Heart right ventricle (tissue), 16 donors: Measurements from ENCODE around the gene HSDL2. TPM values are rescaled to one million over a fixed set of nuclear protein-coding genes. Genes with fewer than 3 reads are reported as not detected.
A peak's percentile ranks its signal among the peaks of the same experiment; 100 is the strongest.
"Not testable (repeated sequence)": the region's sequence is repeated elsewhere in the genome, so short reads cannot be mapped to it uniquely, and the experiment has no call there.

Experiments
- ATAC-seq, 8 donors: fragments of 200-7000 bp; cut with Tn5 transposase; one replicate each; pipeline ENCODE4 v1.9.1; 2020; ENCODE audit warnings: mild to moderate bottlenecking in 8 of 8, moderate library complexity in 8 of 8, moderate number of reproducible peaks in 1 of 8
- DNase-seq, 2 donors: peaks; one replicate each; pipeline ENCODE4 v3.0.0-alpha.2; 2020
- H3K27ac ChIP-seq, 10 donors: fragments of 200-600 bp; sonication (generic) in 2 of 10; one replicate each; pipeline versions ENCODE4 v1.5.0 to v1.8.0; 2020 to 2022; ENCODE audit warnings: mild to moderate bottlenecking in 3 of 10
- H3K27me3 ChIP-seq, 7 donors: fragments of 200-600 bp; one replicate each; pipeline ENCODE4 v1.8.0; 2021 to 2022; ENCODE audit warnings: mild to moderate bottlenecking in 2 of 7
- H3K36me3 ChIP-seq, 9 donors: fragments of 200-600 bp; sonication (generic) in 1 of 9; one replicate each; pipeline versions ENCODE4 v1.5.0 to v1.8.0; 2020 to 2022; ENCODE audit warnings: mild to moderate bottlenecking in 2 of 9
- H3K4me1 ChIP-seq, 9 donors: fragments of 200-600 bp; sonication (generic) in 1 of 9; one replicate each; pipeline versions ENCODE4 v1.5.0 to v1.8.0; 2020 to 2022; ENCODE audit warnings: mild to moderate bottlenecking in 4 of 9
- H3K4me3 ChIP-seq, 10 donors: fragments of 200-600 bp; sonication (generic) in 2 of 10; one replicate each; pipeline versions ENCODE4 v1.5.0 to v1.8.0; 2020 to 2022; ENCODE audit warnings: mild to moderate bottlenecking in 7 of 10, moderate library complexity in 2 of 10
- H3K9me3 ChIP-seq, 11 donors: fragments of 200-600 bp in 10 of 11; sonication (generic) in 2 of 11; one replicate each; pipeline versions ENCODE4 v1.5.0 to v1.8.0; 2013 to 2022; ENCODE audit warnings: mild to moderate bottlenecking in 2 of 11, control low read depth in 1 of 11, moderate library complexity in 1 of 11
- WGBS, 2 donors: extraction: QIAGEN DNeasy Blood & Tissue Kit; methylation state at CpG; one replicate each; pipeline ENCODE4 v1.1.7; 2013; ENCODE audit warnings: inconsistent platforms in 1 of 2; 5-methylcytosine and 5-hydroxymethylcytosine counted together
- intact Hi-C, 10 donors: fragments of 100-400 bp; cut with DNase I; formaldehyde crosslinking; loops; one replicate each; pipeline versions ENCODE4 v1.11.1 to v1.14.2; 2022
- polyA plus RNA-seq, 2 donors: library from polyadenylated mRNA; stranded (reverse); fragments of 200-250 nt; gene quantifications; one replicate each; pipeline ENCODE4 v1.2.3, GENCODE V29; 2013
- total RNA-seq, 10 donors: library from RNA; stranded (reverse); fragmentation: NEBNext Ultra II Directional in 3 of 10; extraction: Animal tissue kit (Norgen Biotek cat#: 25700) in 3 of 10; gene quantifications; one replicate each; pipeline versions ENCODE4 v1.2.1 to v1.2.4, GENCODE V29; 2021 to 2023
- TF ChIP-seq, protein P1 (sequence below), 9 donors: fragments of 200-600 bp; sonication (generic) in 2 of 9; IDR thresholded peaks; one replicate each; pipeline versions ENCODE4 v1.5.0 to v1.8.0; 2021 to 2022; ENCODE audit warnings: antibody characterized with exemption in 9 of 9, mild to moderate bottlenecking in 5 of 9, moderate library complexity in 1 of 9
- donor health status: Arrhythmogenic right ventricular cardiomyopathy.
- donor health status: ischemic (EF 13 %, LVEDD 7.1; RV severe dilation, severe dysfunction).
- donor health status: healthy with polysubstance abuse.
- donor health status: DM: no; HTN: yes; CAD: no.
- donor health status: DM: no; HTN: no; CAD: no.
- donor health status: ischemic (EF 25% LVEDD 6.9; RV normal size, moderate dysfunction).
- donor health status: ischemic (EF 25% LVEDD 5.7; RV mildly dilated, moderate dysfunction).
- donor health status: healthy.
- donor health status: DM: yes; HTN: yes; CAD: no.
- donor health status: Ischemic cardiomyopathy.
- donor health status: ischemic (EF 35%, LVEDD 5.7; RV mildly dilated, moderate dysfunction).
- donor health status: nonischemic (EF 11% LVEDD 7.7; RV severe dilation, severe dysfunction).
- donor health status: DM: yes; HTN: yes; CAD: no.
- donor health status: PGD.
- donor health status: ischemic (EF 29% LVEDD 5.4; RV normal size, mild dysfunction).
- donor health status: nonischemic (EF 23%, LVEDD 6.1; RV moderate dilation, normal function).

The HSDL2 gene
- total and polyA plus RNA-seq, 12 donors: 36.6 to 238 (median 190) TPM

DNA sequence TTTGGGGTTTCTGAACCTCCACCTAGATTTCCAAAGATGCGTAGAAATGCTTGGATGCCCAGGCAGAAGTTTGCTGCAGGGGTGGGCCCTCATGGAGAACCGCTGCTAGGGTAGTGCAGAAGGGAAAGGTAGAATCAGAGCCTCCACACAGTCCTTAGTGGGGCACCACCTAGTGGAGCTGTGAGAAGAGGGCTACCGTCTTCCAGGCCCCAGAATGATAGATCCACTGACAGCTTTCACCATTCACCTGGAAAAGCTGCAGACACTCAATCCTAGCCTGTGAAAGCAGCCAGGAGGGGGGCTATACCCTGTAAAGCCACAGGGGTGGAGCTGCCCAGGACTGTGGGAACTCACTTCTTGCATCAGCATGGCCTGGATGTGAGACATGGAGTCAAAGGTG lies 13.3 kb upstream of the HSDL2 start:
- no peaks in the 10 kb centered on the region for H3K27me3 ChIP-seq
- H3K4me3 ChIP-seq: no peak overlapping the region
- H3K36me3 ChIP-seq: no peaks in the 10 kb centered on the region
- TF ChIP-seq, protein P1, sequence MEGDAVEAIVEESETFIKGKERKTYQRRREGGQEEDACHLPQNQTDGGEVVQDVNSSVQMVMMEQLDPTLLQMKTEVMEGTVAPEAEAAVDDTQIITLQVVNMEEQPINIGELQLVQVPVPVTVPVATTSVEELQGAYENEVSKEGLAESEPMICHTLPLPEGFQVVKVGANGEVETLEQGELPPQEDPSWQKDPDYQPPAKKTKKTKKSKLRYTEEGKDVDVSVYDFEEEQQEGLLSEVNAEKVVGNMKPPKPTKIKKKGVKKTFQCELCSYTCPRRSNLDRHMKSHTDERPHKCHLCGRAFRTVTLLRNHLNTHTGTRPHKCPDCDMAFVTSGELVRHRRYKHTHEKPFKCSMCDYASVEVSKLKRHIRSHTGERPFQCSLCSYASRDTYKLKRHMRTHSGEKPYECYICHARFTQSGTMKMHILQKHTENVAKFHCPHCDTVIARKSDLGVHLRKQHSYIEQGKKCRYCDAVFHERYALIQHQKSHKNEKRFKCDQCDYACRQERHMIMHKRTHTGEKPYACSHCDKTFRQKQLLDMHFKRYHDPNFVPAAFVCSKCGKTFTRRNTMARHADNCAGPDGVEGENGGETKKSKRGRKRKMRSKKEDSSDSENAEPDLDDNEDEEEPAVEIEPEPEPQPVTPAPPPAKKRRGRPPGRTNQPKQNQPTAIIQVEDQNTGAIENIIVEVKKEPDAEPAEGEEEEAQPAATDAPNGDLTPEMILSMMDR (IDR thresholded peaks at IDR 0.05): peak in 3 of 9 donors; percentile 6 to 18 (median 11)
- ATAC-seq: peak in 1 of 8 donors; percentile 61
- H3K27ac ChIP-seq: no peak overlapping the region
- peaks cover 0 to 21% (median 4%) of the 10 kb centered on the region in 11 donors for H3K9me3 ChIP-seq
- WGBS, 2 donors: 79 to 81% methylated on average over 3 of the region's 3 CpGs
- DNase-seq: no peak
- H3K4me1 ChIP-seq: peaks cover 0 to 3% (median 0%) of the 10 kb centered on the region in 9 donors
- intact Hi-C loops: loop anchor here in 6 of 10 donors (10.0 kb wide), 2 partner anchors 602 to 612 kb away; no protein-coding TSS in a partner anchor

DNA sequence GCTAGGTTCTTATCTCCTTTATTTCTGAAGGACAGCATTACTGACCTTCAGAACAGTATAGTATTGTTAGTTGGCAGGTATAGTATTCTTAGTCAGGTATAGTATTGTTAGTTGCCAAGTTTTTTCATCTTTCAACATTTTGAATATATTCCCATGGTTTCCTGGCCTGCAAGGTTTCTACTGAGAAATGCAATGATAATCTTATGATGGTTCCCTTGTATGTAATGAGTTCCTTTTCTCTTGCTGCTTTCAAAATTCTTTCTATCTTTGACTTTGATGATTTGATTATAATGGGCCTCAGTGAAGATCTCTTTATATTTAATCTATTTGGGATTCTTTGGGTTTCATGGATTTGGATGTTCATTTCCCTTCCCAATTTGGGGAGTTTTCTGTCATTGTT lies 12.4 kb upstream of the HSDL2 start:
- no peak for ATAC-seq
- TF ChIP-seq, protein P1 (IDR thresholded peaks at IDR 0.05): no peak
- Histone ChIP-seq H3K27me3 (no peaks in the 10 kb centered on the region), H3K4me1 (no peaks in the 10 kb centered on the region), H3K9me3 (peaks cover 0 to 21% (median 4%) of the 10 kb centered on the region in 11 donors), H3K27ac (no peak overlapping the region), H3K36me3 (no peaks in the 10 kb centered on the region), H3K4me3 (no peak overlapping the region)
- intact Hi-C loops: loop anchor here in 6 of 10 donors (10.0 kb wide), 2 partner anchors 603 to 613 kb away; no protein-coding TSS in a partner anchor
- no peak for DNase-seq

GRCh38 chr9:112369817-112370216 lies 10.1 kb upstream of the HSDL2 start:
- Histone ChIP-seq H3K27me3 (no peaks in the 10 kb centered on the region), H3K4me3 (no peak overlapping the region), H3K4me1 (no peaks in the 10 kb centered on the region), H3K9me3 (peaks cover 0 to 21% (median 4%) of the 10 kb centered on the region in 11 donors), H3K27ac (no peak overlapping the region), H3K36me3 (no peaks in the 10 kb centered on the region)
- DNase-seq (no peak), ATAC-seq (no peak)
- intact Hi-C loops: loop anchor here in 6 of 10 donors (10.0 kb wide), 3 partner anchors 475 to 615 kb away; partner anchors contain the start of gene UGCG (in 1 of the 6)
- WGBS, 2 donors: 90 to 94% methylated on average over 1 of the region's 1 CpG
- TF ChIP-seq, protein P1 (IDR thresholded peaks at IDR 0.05): no peak

- Histone ChIP-seq H3K9me3 (peaks cover 0 to 21% (median 4%) of the 10 kb centered on the region in 11 donors), H3K27me3 (no peaks in the 10 kb centered on the region), H3K27ac (no peak overlapping the region), H3K36me3 (no peaks in the 10 kb centered on the region), H3K4me1 (no peaks in the 10 kb centered on the region), H3K4me3 (no peak overlapping the region)
- intact Hi-C loops: loop anchor here in 1 of 10 donors (10.0 kb wide), 1 partner anchor 476 kb away; the partner anchor contains the start of gene UGCG
- TF ChIP-seq, protein P1 (IDR thresholded peaks at IDR 0.05): no peak
- 0 to 99% methylated on average over 1 of the region's 1 CpG for WGBS, 2 donors
- ATAC-seq: no peak
- DNase-seq: no peak
Observed at GRCh38 chr9:112371060-112371459, 8.8 kb upstream of the HSDL2 start.

DNA sequence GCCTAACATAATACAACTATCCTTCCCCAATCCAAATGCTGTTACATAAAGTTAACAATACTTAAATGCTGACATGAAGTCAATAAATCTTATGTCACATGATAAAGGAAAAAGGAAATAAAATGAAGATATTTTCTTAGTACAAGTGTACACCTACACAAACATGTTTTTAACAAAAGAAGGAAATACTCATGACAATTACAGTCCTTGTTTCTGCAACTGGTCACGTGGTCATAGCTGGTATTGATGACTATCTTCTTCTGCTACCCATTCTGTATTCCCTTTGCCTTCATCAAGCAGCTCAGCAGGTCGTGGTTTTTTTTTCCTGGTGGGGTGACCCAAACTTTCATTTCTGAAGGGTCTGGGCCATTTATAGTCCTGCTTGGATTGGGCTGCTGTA lies 6.2 kb upstream of the HSDL2 start:
- 84 to 87% methylated on average over 2 of the region's 2 CpGs for WGBS, 2 donors
- H3K4me3 ChIP-seq, ATAC-seq, H3K9me3 ChIP-seq, DNase-seq, H3K36me3 ChIP-seq, H3K27me3 ChIP-seq, H3K27ac ChIP-seq: not testable (repeated sequence)
- intact Hi-C loops: loop anchor here in 1 of 10 donors (10.0 kb wide), 1 partner anchor 479 kb away; the partner anchor contains the start of gene UGCG
- peaks cover 0 to 23% (median 18%) of the 10 kb centered on the region in 9 donors for H3K4me1 ChIP-seq

GRCh38 chr9:112374232-112374631 lies 5.7 kb upstream of the HSDL2 start:
- WGBS, 2 donors: 90 to 95% methylated on average over 2 of the region's 2 CpGs
- not testable (repeated sequence) for H3K36me3 ChIP-seq, H3K27ac ChIP-seq, ATAC-seq, H3K9me3 ChIP-seq, H3K27me3 ChIP-seq, DNase-seq, H3K4me3 ChIP-seq
- intact Hi-C loops: loop anchor here in 1 of 10 donors (10.0 kb wide), 1 partner anchor 479 kb away; the partner anchor contains the start of gene UGCG
- H3K4me1 ChIP-seq: peaks cover 0 to 24% (median 20%) of the 10 kb centered on the region in 9 donors
